Activated CD4-positive, alpha-beta memory T cell treated with anti-CD3 and anti-CD28 coated beads, Interleukin-2, amount 10 ng/mL, durations not matched to agents 7 days and 5 days (primary cell): ENCODE data around the gene NUDT22. TPM values are rescaled to one million over a fixed set of nuclear protein-coding genes. Genes with fewer than 3 reads are reported as not detected.
A peak's percentile ranks its signal among the peaks of the same experiment; 100 is the strongest.

Experiments used
- CTCF ChIA-PET: fragments of 350-600 bp; sonication (Branson Sonifier 250); formaldehyde crosslinking; loops from one replicate; lab custom pipeline; 2021; ENCODE audit warnings: antibody characterized with exemption, inconsistent platforms; lab: Charles Lee
- POLR2A ChIA-PET: fragments of 350-600 bp; sonication (Branson Sonifier 250); formaldehyde crosslinking; loops from one replicate; lab custom pipeline; 2021; ENCODE audit warnings: antibody characterized with exemption; lab: Charles Lee
- DNase-seq: peaks from one replicate; pipeline ENCODE4 v3.0.0-alpha.2; 2020
- H3K27ac Mint-ChIP-seq: one replicate; pipeline ENCODE4 v1.8.0; 2021; ENCODE audit warnings: mild to moderate bottlenecking, mixed read lengths
- H3K27me3 Mint-ChIP-seq: one replicate; pipeline ENCODE4 v1.8.0; 2021; ENCODE audit warnings: mixed read lengths
- H3K36me3 Mint-ChIP-seq: one replicate; pipeline ENCODE4 v1.8.0; 2021; ENCODE audit warnings: low read depth, mixed read lengths
- H3K4me1 Mint-ChIP-seq: one replicate; pipeline ENCODE4 v1.8.0; 2021; ENCODE audit warnings: mixed read lengths
- H3K4me3 Mint-ChIP-seq: one replicate; pipeline ENCODE4 v1.8.0; 2021; ENCODE audit warnings: mild to moderate bottlenecking, mixed read lengths
- H3K9me3 Mint-ChIP-seq: one replicate; pipeline ENCODE4 v1.8.0; 2021; ENCODE audit warnings: mixed read lengths
- total RNA-seq, 2 experiments: library from RNA; stranded (reverse); gene quantifications; one replicate each; pipeline ENCODE4 v1.2.3, GENCODE V29; 2021

Gene NUDT22
- total RNA-seq, 2 experiments from 2014 or later: 84.8 to 90.6 TPM

DNA sequence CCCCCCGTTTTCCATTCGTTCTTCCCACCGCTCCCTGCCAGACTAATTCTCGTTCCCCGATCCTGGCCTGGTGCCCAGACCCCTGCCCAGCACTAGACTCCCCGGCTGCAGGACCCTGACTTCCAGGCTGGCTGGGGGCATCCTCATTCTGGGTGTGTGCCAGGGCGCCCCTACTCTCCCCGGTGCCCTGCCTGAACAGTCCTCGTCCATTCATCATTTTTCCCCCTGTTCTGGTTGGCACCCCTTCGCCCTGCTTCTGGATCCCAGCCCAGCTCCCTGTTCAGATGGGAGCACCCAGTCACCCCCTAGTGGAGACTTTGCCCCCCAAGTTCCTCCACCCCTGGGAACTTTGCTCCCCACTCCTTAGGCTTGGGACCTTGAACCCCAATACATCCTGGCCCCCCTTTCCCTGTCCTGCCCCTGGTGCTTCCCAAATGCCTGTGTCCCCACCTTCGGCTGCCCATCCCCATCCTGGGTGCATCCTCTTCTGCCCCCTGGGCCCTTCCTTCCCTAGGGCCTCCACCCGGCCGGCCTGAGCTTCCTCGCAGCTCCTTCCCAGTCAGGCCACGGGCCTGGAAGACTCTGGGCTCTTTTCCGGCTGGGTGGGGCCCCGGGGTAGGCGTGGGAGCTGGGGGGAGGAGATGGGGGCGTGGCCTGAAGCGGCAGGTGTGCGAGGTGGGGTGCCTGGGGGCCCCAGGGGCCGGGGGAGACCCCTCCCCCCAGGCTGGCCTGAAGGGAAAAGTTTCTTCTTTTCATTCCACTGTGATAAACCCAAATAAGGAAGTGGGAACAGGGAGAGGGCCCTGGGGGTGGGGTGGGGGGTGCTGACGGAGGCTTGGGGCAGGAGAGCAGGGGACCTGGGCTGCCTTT lies 26.2 kb downstream of the NUDT22 start:
- Mint-ChIP-seq H3K4me1 (peaks cover 29% of the 10 kb centered on the region), H3K9me3 (no peaks in the 10 kb centered on the region), H3K36me3 (peaks cover 2% of the 10 kb centered on the region), H3K4me3 (peak overlapping the region; percentile 83), H3K27ac (peak overlapping the region; percentile 19), H3K27me3 (peaks cover 3% of the 10 kb centered on the region)
- no peak for DNase-seq
- ChIA-PET CTCF (interaction anchor here (0.7 to 4.7 kb wide), 8 partner anchors 11 to 65 kb away, joined by 3 to 34 read pairs (median 6); partner anchors contain the start of genes FERMT3, FKBP2, NUDT22 and TRPT1), POLR2A (interaction anchor here (1.0 to 11.2 kb wide), 9 partner anchors 9 to 67 kb away, joined by 3 to 131 read pairs (median 8); partner anchors contain the start of genes BAD, FERMT3 and STIP1)

DNA sequence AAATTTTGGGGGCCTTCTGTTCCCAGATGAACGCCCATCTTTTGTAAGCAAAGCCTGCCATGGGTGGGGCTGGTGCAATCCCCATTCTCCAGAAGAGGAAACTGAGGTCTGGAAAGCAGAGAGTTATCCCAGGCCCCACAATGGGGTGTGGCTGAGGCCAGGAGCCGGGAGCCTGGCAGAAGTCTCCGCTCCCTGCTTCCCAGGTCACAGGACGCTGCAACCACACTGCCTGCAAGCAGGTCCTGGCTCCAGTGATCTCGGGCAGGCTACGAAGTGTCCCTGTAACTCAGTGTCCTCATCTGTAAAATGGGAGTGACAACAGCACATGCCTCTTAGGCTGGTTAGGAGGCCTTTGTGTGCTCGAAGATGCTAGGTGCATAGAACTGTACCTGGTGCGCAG lies 27.0 kb downstream of the NUDT22 start:
- peaks cover 5% of the 10 kb centered on the region for H3K36me3 Mint-ChIP-seq
- POLR2A ChIA-PET: interaction anchor here (0.7 to 11.2 kb wide), 6 partner anchors 12 to 67 kb away, joined by 4 to 131 read pairs (median 8); partner anchors contain the start of genes FERMT3, PRDX5 and STIP1
- DNase-seq: no peak
- CTCF ChIA-PET: interaction anchor here (1.6 to 4.7 kb wide), 2 partner anchors 16 to 48 kb away, joined by 9 to 34 read pairs; partner anchors contain the start of gene FERMT3
- no peak overlapping the region for H3K27ac Mint-ChIP-seq
- H3K27me3 Mint-ChIP-seq: peaks cover 3% of the 10 kb centered on the region
- H3K4me1 Mint-ChIP-seq: peaks cover 25% of the 10 kb centered on the region
- no peaks in the 10 kb centered on the region for H3K9me3 Mint-ChIP-seq
- peak overlapping the region; percentile 30 for H3K4me3 Mint-ChIP-seq

DNA sequence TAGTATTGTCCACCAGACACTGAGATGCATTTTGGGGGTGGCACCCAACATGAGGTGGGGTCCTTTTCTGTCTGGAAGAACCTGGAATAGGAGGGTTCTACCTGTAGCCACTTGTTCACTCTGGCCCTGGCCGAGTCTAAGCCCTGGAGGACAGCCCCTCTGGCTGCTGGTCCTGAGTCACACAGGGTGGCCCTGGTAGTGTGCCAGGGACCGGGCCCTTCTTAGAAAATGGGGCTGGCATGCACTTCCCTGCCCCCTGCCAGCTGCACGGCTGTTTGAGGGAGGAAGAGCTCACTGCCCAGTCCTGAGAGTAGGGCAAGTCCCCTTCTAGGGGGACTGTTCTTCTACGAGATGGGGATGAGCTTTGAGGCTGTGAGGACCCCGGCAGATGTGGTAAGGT lies 27.4 kb downstream of the NUDT22 start:
- peaks cover 3% of the 10 kb centered on the region for H3K27me3 Mint-ChIP-seq
- H3K27ac Mint-ChIP-seq: no peak overlapping the region
- DNase-seq: no peak
- H3K4me1 Mint-ChIP-seq: peaks cover 24% of the 10 kb centered on the region
- H3K9me3 Mint-ChIP-seq: no peaks in the 10 kb centered on the region
- POLR2A ChIA-PET: interaction anchor here (0.7 to 1.9 kb wide), 3 partner anchors 14 to 64 kb away, joined by 4 to 6 read pairs (median 6); partner anchors contain the start of gene PRDX5
- H3K36me3 Mint-ChIP-seq: peaks cover 5% of the 10 kb centered on the region
- peak overlapping the region; percentile 30 for H3K4me3 Mint-ChIP-seq
- CTCF ChIA-PET: no interaction called here

DNA sequence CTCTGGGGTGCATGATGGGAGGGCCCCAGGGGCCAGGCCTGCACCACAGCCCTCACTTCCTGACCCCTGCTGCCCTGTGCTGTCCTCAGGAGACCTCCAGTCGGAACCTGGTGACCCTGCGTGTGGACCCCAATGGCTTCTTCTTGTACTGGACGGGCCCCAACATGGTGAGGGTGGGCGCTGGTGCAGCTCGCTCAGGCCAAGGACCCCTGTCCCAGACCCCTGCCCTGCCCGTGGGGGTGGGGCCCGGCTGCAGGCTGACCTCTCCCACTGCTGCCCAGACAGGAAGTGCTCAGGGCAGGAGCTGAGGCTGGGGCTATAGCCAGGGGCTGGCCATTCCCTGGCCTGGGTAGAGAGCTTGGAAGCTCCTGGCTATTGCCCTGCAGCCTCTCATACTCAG lies 28.3 kb downstream of the NUDT22 start:
- DNase-seq: no peak
- ChIA-PET POLR2A (interaction anchor here (0.6 to 1.9 kb wide), 4 partner anchors 13 to 50 kb away, joined by 3 to 6 read pairs (median 4); partner anchors contain the start of genes ESRRA and NUDT22), CTCF (no interaction called here)
- Mint-ChIP-seq H3K4me1 (peaks cover 26% of the 10 kb centered on the region), H3K36me3 (peaks cover 6% of the 10 kb centered on the region), H3K27me3 (peaks cover 3% of the 10 kb centered on the region), H3K9me3 (no peaks in the 10 kb centered on the region), H3K27ac (no peak overlapping the region), H3K4me3 (no peak overlapping the region)

DNA sequence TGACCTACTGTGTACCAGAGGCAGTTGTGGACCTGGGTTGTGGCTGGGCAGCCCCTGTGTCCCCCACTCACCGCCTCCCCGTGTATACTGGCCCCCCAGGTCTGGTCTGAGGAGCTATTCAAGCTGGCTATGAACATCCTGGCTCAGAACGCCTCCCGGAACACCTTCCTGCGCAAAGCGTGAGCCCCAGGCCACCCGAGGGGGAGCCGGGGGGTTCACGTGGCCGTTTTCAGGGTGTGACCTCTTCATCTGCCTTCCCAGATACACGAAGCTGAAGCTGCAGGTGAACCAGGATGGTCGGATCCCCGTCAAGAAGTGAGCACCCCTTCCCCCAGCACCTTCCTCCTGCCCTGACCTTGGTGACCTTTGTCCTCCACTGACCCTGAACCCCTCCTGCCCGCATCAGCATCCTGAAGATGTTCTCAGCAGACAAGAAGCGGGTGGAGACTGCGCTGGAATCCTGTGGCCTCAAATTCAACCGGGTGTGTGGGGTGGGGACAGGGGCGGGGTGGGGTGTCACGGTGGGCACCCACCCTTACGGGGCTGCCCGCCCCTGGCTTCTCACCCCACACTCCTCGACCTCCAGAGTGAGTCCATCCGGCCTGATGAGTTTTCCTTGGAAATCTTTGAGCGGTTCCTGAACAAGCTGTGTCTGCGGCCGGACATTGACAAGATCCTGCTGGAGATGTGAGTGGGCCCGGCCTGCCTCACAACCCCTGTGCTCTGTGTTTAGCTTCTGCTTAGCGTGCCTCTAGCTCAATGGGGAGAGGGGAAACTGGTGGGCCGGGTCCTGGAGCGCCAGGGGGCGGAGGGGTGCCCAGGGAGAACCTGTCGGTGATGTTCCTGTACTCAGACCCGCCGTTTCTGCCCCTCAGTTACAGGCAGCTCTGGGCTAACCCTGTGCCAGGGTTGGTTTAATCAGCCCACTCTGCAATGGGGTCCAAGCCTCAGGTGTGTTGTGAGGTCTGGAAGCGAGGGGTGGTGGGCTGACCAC lies 29.4 kb downstream of the NUDT22 start:
- Mint-ChIP-seq H3K4me1 (peaks cover 27% of the 10 kb centered on the region), H3K36me3 (peaks cover 16% of the 10 kb centered on the region), H3K9me3 (no peaks in the 10 kb centered on the region), H3K4me3 (no peak overlapping the region), H3K27me3 (no peaks in the 10 kb centered on the region), H3K27ac (no peak overlapping the region)
- ChIA-PET CTCF (interaction anchor here (1.0 kb wide), 1 partner anchor 9 kb away, joined by 3 read pairs; the partner anchor contains the start of gene PPP1R14B), POLR2A (interaction anchor here (0.9 to 1.9 kb wide), 6 partner anchors 9 to 49 kb away, joined by 3 to 6 read pairs (median 3); partner anchors contain the start of genes ESRRA and FERMT3)
- DNase-seq: no peak

DNA sequence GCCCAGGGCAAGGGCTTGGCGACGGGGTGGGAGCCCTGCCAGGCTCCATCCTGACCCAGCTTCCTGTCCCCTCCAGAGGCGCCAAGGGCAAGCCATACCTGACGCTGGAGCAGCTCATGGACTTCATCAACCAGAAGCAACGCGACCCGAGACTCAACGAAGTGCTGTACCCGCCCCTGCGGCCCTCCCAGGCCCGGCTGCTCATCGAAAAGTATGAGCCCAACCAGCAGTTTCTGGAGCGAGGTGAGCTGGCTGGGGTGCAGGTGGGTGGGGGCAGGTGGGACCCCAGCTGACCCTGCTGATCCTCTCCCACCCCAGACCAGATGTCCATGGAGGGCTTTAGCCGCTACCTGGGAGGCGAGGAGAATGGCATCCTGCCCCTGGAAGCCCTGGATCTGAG lies 30.2 kb downstream of the NUDT22 start:
- Mint-ChIP-seq H3K27me3 (no peaks in the 10 kb centered on the region), H3K27ac (no peak overlapping the region), H3K4me1 (peaks cover 24% of the 10 kb centered on the region), H3K4me3 (no peak overlapping the region), H3K36me3 (peaks cover 16% of the 10 kb centered on the region), H3K9me3 (no peaks in the 10 kb centered on the region)
- no peak for DNase-seq
- ChIA-PET POLR2A (interaction anchor here (1.2 to 1.6 kb wide), 2 partner anchors 9 to 49 kb away, joined by 3 to 4 read pairs; partner anchors contain the start of gene FERMT3), CTCF (interaction anchor here (1.1 to 1.6 kb wide), 2 partner anchors 13 to 14 kb away, joined by 3 to 5 read pairs; no protein-coding TSS in a partner anchor)

DNA sequence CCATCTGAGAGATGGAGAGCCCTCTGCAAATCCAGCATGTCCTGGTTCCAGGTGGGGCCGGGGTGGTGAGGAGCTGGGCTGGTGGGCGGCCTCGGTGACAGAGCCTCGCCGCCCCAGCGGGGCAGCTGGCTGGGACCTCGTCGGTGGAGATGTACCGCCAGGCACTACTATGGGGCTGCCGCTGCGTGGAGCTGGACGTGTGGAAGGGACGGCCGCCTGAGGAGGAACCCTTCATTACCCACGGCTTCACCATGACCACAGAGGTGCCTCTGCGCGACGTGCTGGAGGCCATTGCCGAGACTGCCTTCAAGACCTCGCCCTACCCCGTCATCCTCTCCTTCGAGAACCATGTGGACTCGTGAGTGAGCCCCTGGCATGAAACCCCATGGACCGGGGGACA lies 32.3 kb downstream of the NUDT22 start:
- peaks cover 14% of the 10 kb centered on the region for H3K4me1 Mint-ChIP-seq
- DNase-seq: no peak
- H3K4me3 Mint-ChIP-seq: no peak overlapping the region
- H3K36me3 Mint-ChIP-seq: peaks cover 20% of the 10 kb centered on the region
- ChIA-PET CTCF (interaction anchor here (0.5 to 2.1 kb wide), 2 partner anchors 16 to 43 kb away, joined by 4 to 6 read pairs; partner anchors contain the start of gene CATSPERZ), POLR2A (interaction anchor here (1.0 to 2.9 kb wide), 4 partner anchors 10 to 13 kb away, joined by 3 to 13 read pairs (median 5); no protein-coding TSS in a partner anchor)
- H3K27me3 Mint-ChIP-seq: no peaks in the 10 kb centered on the region
- H3K27ac Mint-ChIP-seq: no peak overlapping the region
- H3K9me3 Mint-ChIP-seq: no peaks in the 10 kb centered on the region

DNA sequence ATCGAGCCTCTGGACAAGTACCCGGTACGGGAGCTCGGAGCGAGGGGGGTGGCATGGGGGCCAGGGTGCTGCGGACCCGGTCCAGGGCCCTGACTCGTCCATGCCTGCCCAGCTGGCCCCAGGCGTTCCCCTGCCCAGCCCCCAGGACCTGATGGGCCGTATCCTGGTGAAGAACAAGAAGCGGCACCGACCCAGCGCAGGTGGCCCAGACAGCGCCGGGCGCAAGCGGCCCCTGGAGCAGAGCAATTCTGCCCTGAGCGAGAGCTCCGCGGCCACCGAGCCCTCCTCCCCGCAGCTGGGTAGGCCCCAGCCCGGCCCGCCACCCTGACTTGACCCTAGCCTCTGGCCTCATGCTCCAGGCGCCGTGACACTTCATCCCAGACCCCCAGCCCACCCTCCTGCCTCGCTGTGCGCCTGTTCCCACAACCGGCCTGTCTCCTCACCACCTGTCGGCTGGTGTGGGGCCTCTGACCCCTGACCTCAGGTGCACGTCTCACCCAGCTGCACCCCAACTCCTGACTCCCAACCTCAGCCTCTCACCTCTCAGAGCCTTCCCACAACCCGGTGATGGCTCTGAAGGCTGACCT lies 33.0 kb downstream of the NUDT22 start:
- H3K9me3 Mint-ChIP-seq: no peaks in the 10 kb centered on the region
- ChIA-PET CTCF (interaction anchor here (2.1 kb wide), 1 partner anchor 42 kb away, joined by 6 read pairs; the partner anchor contains the start of gene CATSPERZ), POLR2A (interaction anchor here (1.5 to 2.9 kb wide), 3 partner anchors 9 to 13 kb away, joined by 5 to 13 read pairs (median 5); no protein-coding TSS in a partner anchor)
- H3K27me3 Mint-ChIP-seq: no peaks in the 10 kb centered on the region
- peaks cover 20% of the 10 kb centered on the region for H3K36me3 Mint-ChIP-seq
- DNase-seq: no peak
- peaks cover 9% of the 10 kb centered on the region for H3K4me1 Mint-ChIP-seq
- H3K27ac Mint-ChIP-seq: no peak overlapping the region
- no peak overlapping the region for H3K4me3 Mint-ChIP-seq

DNA sequence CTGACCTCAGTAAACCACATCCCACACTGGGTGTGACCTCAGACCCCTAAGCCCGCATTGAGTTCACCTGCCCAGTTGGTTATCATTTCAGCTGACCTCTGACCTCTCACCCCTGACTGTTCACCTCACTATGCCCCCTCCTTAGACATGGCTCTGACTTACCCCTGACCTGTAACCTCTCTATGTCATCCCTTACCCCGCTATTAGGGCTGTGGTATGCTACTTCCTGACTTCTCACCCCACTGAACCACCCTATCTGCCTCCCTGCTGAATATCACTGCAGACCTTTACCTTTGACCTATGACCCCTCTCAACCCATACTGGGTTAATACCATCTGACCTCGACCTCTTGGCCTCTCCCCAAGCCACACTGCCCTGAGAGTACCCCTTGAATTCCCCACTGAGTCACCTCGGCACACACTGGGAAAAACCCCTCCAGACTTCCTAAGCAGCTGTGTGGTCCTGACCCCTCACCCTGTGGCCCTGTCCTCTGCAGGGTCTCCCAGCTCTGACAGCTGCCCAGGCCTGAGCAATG lies 33.5 kb downstream of the NUDT22 start:
- ChIA-PET CTCF (interaction anchor here (2.1 kb wide), 1 partner anchor 41 kb away, joined by 6 read pairs; the partner anchor contains the start of gene CATSPERZ), POLR2A (interaction anchor here (1.3 to 2.9 kb wide), 2 partner anchors 10 to 15 kb away, joined by 4 to 13 read pairs; no protein-coding TSS in a partner anchor)
- Mint-ChIP-seq H3K4me1 (peaks cover 8% of the 10 kb centered on the region), H3K4me3 (no peak overlapping the region), H3K9me3 (no peaks in the 10 kb centered on the region), H3K27ac (no peak overlapping the region), H3K27me3 (no peaks in the 10 kb centered on the region), H3K36me3 (peaks cover 20% of the 10 kb centered on the region)
- DNase-seq: no peak

DNA sequence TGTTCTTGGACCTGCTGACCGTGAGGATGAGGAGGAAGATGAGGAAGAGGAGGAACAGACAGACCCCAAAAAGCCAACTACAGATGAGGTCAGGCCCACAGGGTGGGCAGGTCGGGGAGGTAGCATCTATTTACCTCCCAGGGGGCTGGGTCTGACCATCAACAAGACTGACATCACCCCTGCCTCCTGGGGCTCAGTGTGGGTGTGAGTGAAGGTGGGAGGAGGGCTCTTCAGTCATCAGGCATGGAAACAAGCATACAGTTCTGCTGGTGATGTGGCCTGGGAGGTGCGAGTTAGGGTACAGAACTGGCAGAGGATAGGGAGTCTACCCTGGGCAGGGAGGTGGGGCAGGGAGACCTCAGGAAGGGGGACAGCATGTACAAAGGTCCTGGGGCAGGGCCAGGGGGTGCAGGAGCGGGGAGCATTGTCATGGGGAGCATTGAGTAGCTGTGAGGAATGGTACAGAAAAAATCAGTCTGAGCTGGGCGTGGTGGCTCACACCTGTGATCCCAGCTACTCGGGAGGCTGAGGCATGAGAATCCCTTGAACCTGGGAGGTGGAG lies 34.2 kb downstream of the NUDT22 start:
- no peaks in the 10 kb centered on the region for H3K27me3 Mint-ChIP-seq
- ChIA-PET POLR2A (interaction anchor here (1.1 to 2.5 kb wide), 3 partner anchors 9 to 16 kb away, joined by 3 to 7 read pairs (median 4); partner anchors contain the start of gene PLCB3), CTCF (no interaction called here)
- H3K4me3 Mint-ChIP-seq: no peak overlapping the region
- H3K27ac Mint-ChIP-seq: no peak overlapping the region
- H3K4me1 Mint-ChIP-seq: peaks cover 8% of the 10 kb centered on the region
- H3K9me3 Mint-ChIP-seq: no peaks in the 10 kb centered on the region
- peaks cover 20% of the 10 kb centered on the region for H3K36me3 Mint-ChIP-seq
- DNase-seq: no peak
